Measurements from ENCODE around the gene NMRAL1.

- TF ChIP-seq RAD21 (conservative IDR thresholded peaks at IDR 0.05) (no peak), REST (IDR thresholded peaks at IDR 0.05; ENCODE audit: borderline replicate concordance) (no peak), MXI1 (conservative IDR thresholded peaks at IDR 0.05; ENCODE audit: poor library complexity, severe bottlenecking) (no peak), TAF1 (IDR thresholded peaks at IDR 0.05; ENCODE audit: low read depth) (no peak), EP300 (conservative IDR thresholded peaks at IDR 0.05; ENCODE audit: poor library complexity, severe bottlenecking) (no peak)
- TF ChIP-seq, protein P1, sequence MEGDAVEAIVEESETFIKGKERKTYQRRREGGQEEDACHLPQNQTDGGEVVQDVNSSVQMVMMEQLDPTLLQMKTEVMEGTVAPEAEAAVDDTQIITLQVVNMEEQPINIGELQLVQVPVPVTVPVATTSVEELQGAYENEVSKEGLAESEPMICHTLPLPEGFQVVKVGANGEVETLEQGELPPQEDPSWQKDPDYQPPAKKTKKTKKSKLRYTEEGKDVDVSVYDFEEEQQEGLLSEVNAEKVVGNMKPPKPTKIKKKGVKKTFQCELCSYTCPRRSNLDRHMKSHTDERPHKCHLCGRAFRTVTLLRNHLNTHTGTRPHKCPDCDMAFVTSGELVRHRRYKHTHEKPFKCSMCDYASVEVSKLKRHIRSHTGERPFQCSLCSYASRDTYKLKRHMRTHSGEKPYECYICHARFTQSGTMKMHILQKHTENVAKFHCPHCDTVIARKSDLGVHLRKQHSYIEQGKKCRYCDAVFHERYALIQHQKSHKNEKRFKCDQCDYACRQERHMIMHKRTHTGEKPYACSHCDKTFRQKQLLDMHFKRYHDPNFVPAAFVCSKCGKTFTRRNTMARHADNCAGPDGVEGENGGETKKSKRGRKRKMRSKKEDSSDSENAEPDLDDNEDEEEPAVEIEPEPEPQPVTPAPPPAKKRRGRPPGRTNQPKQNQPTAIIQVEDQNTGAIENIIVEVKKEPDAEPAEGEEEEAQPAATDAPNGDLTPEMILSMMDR (IDR thresholded peaks at IDR 0.05; ENCODE audit: poor library complexity, severe bottlenecking), result no peak
These were observed 19.3 kb downstream of the NMRAL1 start for GRCh38 chr16:4455081-4455480.
